H1 (cell line): ENCODE data around the gene B4GALNT3. TPM values are rescaled to one million over a fixed set of nuclear protein-coding genes. Genes with fewer than 3 reads are reported as not detected.

Experiments used
- CTCF ChIA-PET: fragments of 300-600 bp; sonication (Branson Sonifier 250); formaldehyde crosslinking; loops from one replicate; lab custom pipeline; 2021; ENCODE audit not compliant: partially characterized antibody; lab: Charles Lee
- POLR2A ChIA-PET: fragments of 300-600 bp; sonication (Branson Sonifier 250); formaldehyde crosslinking; loops from one replicate; lab custom pipeline; 2021; ENCODE audit warnings: inconsistent platforms; ENCODE audit not compliant: partially characterized antibody; lab: Charles Lee
- DNase-seq, 2 experiments: peaks; one replicate each; pipeline versions ENCODE4 v3.0.0 to v3.0.0-alpha.2; 2010 to 2022; ENCODE audit warnings: low spot score in 2 of 2, low read depth in 1 of 2, mixed read lengths in 1 of 2
- FAIRE-seq: peaks from 2 replicates; lab custom pipeline; 2011; peaks lifted over from hg19 to GRCh38; lab: Jason Lieb, UNC
- H2AFZ ChIP-seq: 2 replicates; pipeline ENCODE4 v1.8.1; 2012; ENCODE audit warnings: low read length, inconsistent platforms
- H2AK5ac ChIP-seq: 2 replicates; pipeline ENCODE4 v1.6.1; 2013; ENCODE audit warnings: low read depth, low read length
- H2BK120ac ChIP-seq: replicated peaks from 2 replicates; pipeline ENCODE3; 2013; ENCODE audit warnings: low read depth, low read length, inconsistent platforms
- H2BK12ac ChIP-seq: 2 replicates; pipeline ENCODE4 v1.6.1; 2013; ENCODE audit warnings: low read depth, low read length
- H2BK15ac ChIP-seq: 2 replicates; pipeline ENCODE4 v1.6.1; 2013; ENCODE audit warnings: low read length
- H2BK20ac ChIP-seq: 2 replicates; pipeline ENCODE4 v1.6.1; 2013; ENCODE audit warnings: low read length
- H2BK5ac ChIP-seq: 2 replicates; pipeline ENCODE4 v1.6.1; 2013; ENCODE audit warnings: low read depth, low read length
- H3K14ac ChIP-seq: 2 replicates; pipeline ENCODE4 v1.6.1; 2013; ENCODE audit warnings: inconsistent platforms; ENCODE audit not compliant: insufficient read length
- H3K18ac ChIP-seq: 2 replicates; pipeline ENCODE4 v1.6.1; 2013; ENCODE audit warnings: low read length; ENCODE audit errors: extremely low read depth
- H3K23ac ChIP-seq: 2 replicates; pipeline ENCODE4 v1.6.1; 2013; ENCODE audit warnings: inconsistent platforms; ENCODE audit not compliant: insufficient read length
- H3K23me2 ChIP-seq: 2 replicates; pipeline ENCODE4 v1.6.1; 2013; ENCODE audit warnings: low read depth, low read length
- H3K27ac ChIP-seq: 2 replicates; pipeline ENCODE4 v1.6.1; 2011; ENCODE audit warnings: low read depth, low read length, inconsistent platforms
- H3K27me3 ChIP-seq, 4 experiments: replicated peaks in 1 of 4; 1 replicate in 1 of 4; 2 replicates in 3 of 4; pipeline versions ENCODE4 v1.6.1 to v1.8.1; 2011 to 2013; ENCODE audit warnings: low read length in 3 of 4, mild to moderate bottlenecking in 3 of 4, inconsistent platforms in 2 of 4, mixed read lengths in 2 of 4, moderate library complexity in 1 of 4; ENCODE audit not compliant: control insufficient read depth in 3 of 4, insufficient read depth in 3 of 4; ENCODE audit errors: extremely low read depth in 1 of 4
- H3K36me3 ChIP-seq, 4 experiments: 2 replicates each; pipeline versions ENCODE4 v1.6.1 to v1.8.1; 2011 to 2013; ENCODE audit warnings: mild to moderate bottlenecking in 4 of 4, low read length in 3 of 4, moderate library complexity in 2 of 4, control low read depth in 1 of 4, inconsistent platforms in 1 of 4; ENCODE audit not compliant: insufficient read depth in 4 of 4, control insufficient read depth in 2 of 4
- H3K4ac ChIP-seq: replicated peaks from 2 replicates; pipeline ENCODE3; 2013; ENCODE audit warnings: low read length, low read depth, mixed read lengths, inconsistent platforms; ENCODE audit not compliant: insufficient read length
- H3K4me1 ChIP-seq, 4 experiments: replicated peaks in 1 of 4; 1 replicate in 1 of 4; 2 replicates in 3 of 4; pipeline versions ENCODE4 v1.6.1 to v1.8.1; 2011 to 2013; ENCODE audit warnings: low read length in 3 of 4, inconsistent platforms in 2 of 4, mixed read lengths in 1 of 4; ENCODE audit not compliant: insufficient read depth in 4 of 4, control insufficient read depth in 3 of 4
- H3K4me2 ChIP-seq, 2 experiments: 2 replicates each; pipeline versions ENCODE4 v1.6.1 to v1.8.1; 2011 to 2013; ENCODE audit warnings: low read depth in 2 of 2, low read length in 2 of 2, control low read depth in 1 of 2, inconsistent platforms in 1 of 2, mild to moderate bottlenecking in 1 of 2; ENCODE audit not compliant: insufficient read depth in 1 of 2
- H3K4me3 ChIP-seq, 4 experiments: fragments of 200-600, 300-600 bp in 1 of 4; sonication (generic), shearing (Covaris generic), sonication (Bioruptor Twin) in 1 of 4; 2 replicates each; pipeline versions ENCODE4 v1.5.1 to v1.8.1; 2011 to 2016; ENCODE audit warnings: low read length in 4 of 4, low read depth in 3 of 4, control low read depth in 2 of 4, inconsistent platforms in 2 of 4, mild to moderate bottlenecking in 2 of 4, mixed read lengths in 1 of 4, moderate library complexity in 1 of 4; ENCODE audit not compliant: insufficient read depth in 2 of 4; ENCODE audit errors: extremely low read depth in 1 of 4
- H3K56ac ChIP-seq: replicated peaks from 2 replicates; pipeline ENCODE3; 2013; ENCODE audit warnings: low read depth, mild to moderate bottlenecking, mixed read lengths, low read length, inconsistent platforms; ENCODE audit not compliant: insufficient read length
- H3K79me1 ChIP-seq: 2 replicates; pipeline ENCODE4 v1.6.1; 2013; ENCODE audit warnings: low read depth, low read length, control low read depth
- H3K79me2 ChIP-seq, 2 experiments: 2 replicates each; pipeline versions ENCODE4 v1.6.1 to v1.8.1; 2012 to 2013; ENCODE audit warnings: low read length in 2 of 2, mild to moderate bottlenecking in 2 of 2, inconsistent platforms in 1 of 2; ENCODE audit not compliant: insufficient read depth in 2 of 2, control insufficient read depth in 1 of 2
- H3K9ac ChIP-seq, 4 experiments: replicated peaks in 1 of 4; 1 replicate in 1 of 4; 2 replicates in 3 of 4; pipeline versions ENCODE4 v1.6.1 to v1.8.1; 2011 to 2013; ENCODE audit warnings: low read depth in 3 of 4, low read length in 3 of 4, control low read depth in 2 of 4, mild to moderate bottlenecking in 2 of 4, moderate library complexity in 2 of 4, inconsistent platforms in 1 of 4; ENCODE audit errors: extremely low read depth in 1 of 4
- H3K9me3 ChIP-seq, 2 experiments: 2 replicates each; pipeline versions ENCODE4 v1.6.1 to v1.8.1; 2012 to 2013; ENCODE audit warnings: mild to moderate bottlenecking in 2 of 2, moderate library complexity in 2 of 2, control low read depth in 1 of 2, inconsistent platforms in 1 of 2, low read depth in 1 of 2, low read length in 1 of 2, mixed read lengths in 1 of 2; ENCODE audit not compliant: insufficient read depth in 2 of 2
- H4K20me1 ChIP-seq, 2 experiments: replicated peaks in 1 of 2; 2 replicates each; pipeline versions ENCODE3 to v1.8.1; 2011 to 2013; ENCODE audit warnings: inconsistent platforms in 2 of 2, low read length in 2 of 2, mild to moderate bottlenecking in 1 of 2; ENCODE audit not compliant: insufficient read depth in 2 of 2, control insufficient read depth in 1 of 2
- H4K5ac ChIP-seq: 2 replicates; pipeline ENCODE4 v1.6.1; 2013; ENCODE audit warnings: low read length, low read depth, mixed read lengths, inconsistent platforms; ENCODE audit not compliant: insufficient read length
- H4K8ac ChIP-seq: 2 replicates; pipeline ENCODE4 v1.8.0; 2013; ENCODE audit warnings: mild to moderate bottlenecking, moderate library complexity, low read length, inconsistent platforms; ENCODE audit not compliant: insufficient read depth; ENCODE audit errors: extremely low read depth
- H4K91ac ChIP-seq: replicated peaks from 2 replicates; pipeline ENCODE3; 2013; ENCODE audit warnings: low read length, mixed read lengths, inconsistent platforms; ENCODE audit not compliant: insufficient read length
- ASH2L ChIP-seq: fragments of 200-600, 300-600 bp; sonication (generic); IDR thresholded peaks from one replicate; pipeline ENCODE4 v1.7.1; 2017; ENCODE audit warnings: low read length
- BACH1 ChIP-seq: IDR thresholded peaks from 2 replicates; pipeline ENCODE4 v1.6.1; 2012; ENCODE audit warnings: low read length, improper control_type of control experiment
- CBX5 ChIP-seq: fragments of 300-800, 300-1000 bp; sonication (generic); IDR thresholded peaks from 2 replicates; pipeline ENCODE4 v1.7.1; 2016; ENCODE audit warnings: antibody characterized with exemption, low read length, low read depth
- JUND ChIP-seq: IDR thresholded peaks from 2 replicates; pipeline ENCODE4 v1.6.1; 2011; ENCODE audit warnings: mild to moderate bottlenecking, improper control_type of control experiment, low read length
- SIN3A ChIP-seq, 2 experiments: IDR thresholded peaks in 1 of 2; conservative IDR thresholded peaks in 1 of 2; 2 replicates each; pipeline ENCODE4 v1.6.1; 2011 to 2012; ENCODE audit warnings: low read length in 2 of 2, improper control_type of control experiment in 1 of 2, low read depth in 1 of 2, mild to moderate bottlenecking in 1 of 2
- WGBS, 2 experiments: shearing (Covaris generic) in 1 of 2; methylation state at CpG; one replicate each; pipeline versions ENCODE4 v1.1.6 to v1.1.7; 2013 to 2015; ENCODE audit warnings: low lambda C conversion rate in 2 of 2, mixed read lengths in 2 of 2, inconsistent platforms in 1 of 2, low coverage in 1 of 2, missing lambda C conversion rate in 1 of 2; ENCODE audit not compliant: insufficient replicate concordance in 2 of 2, insufficient coverage in 1 of 2, insufficient read length in 1 of 2; ENCODE audit errors: extremely low coverage in 1 of 2, missing lambda C conversion rate in 1 of 2; 5-methylcytosine and 5-hydroxymethylcytosine counted together
- polyA plus RNA-seq, 7 experiments: library from polyadenylated mRNA; depleted of rRNA in 3 of 7; stranded (reverse) in 5 of 7; unstranded in 2 of 7; fragments of >200 nt in 5 of 7; fragments of 200-250 nt in 2 of 7; gene quantifications; 1 replicate in 5 of 7; 2 replicates in 1 of 7; 4 replicates in 1 of 7; pipeline versions ENCODE4 v1.2.1 to v1.2.3, GENCODE V29; 2011 to 2013; ENCODE audit warnings: missing spikeins in 2 of 7, mixed read lengths in 2 of 7
- total RNA-seq: library from RNA; stranded (reverse); fragmentation: NEBNext Ultra II Directional; extraction: Animal tissue kit (Norgen Biotek cat#: 25700); gene quantifications from 2 replicates; pipeline ENCODE4 v1.2.1, GENCODE V29; 2021

Gene B4GALNT3
- total and polyA plus RNA-seq, 2 of the 8 experiments (the other 6 are each of a cell fraction or from before 2014, with no cell fraction given) = 12.5 to 20.3 TPM

DNA sequence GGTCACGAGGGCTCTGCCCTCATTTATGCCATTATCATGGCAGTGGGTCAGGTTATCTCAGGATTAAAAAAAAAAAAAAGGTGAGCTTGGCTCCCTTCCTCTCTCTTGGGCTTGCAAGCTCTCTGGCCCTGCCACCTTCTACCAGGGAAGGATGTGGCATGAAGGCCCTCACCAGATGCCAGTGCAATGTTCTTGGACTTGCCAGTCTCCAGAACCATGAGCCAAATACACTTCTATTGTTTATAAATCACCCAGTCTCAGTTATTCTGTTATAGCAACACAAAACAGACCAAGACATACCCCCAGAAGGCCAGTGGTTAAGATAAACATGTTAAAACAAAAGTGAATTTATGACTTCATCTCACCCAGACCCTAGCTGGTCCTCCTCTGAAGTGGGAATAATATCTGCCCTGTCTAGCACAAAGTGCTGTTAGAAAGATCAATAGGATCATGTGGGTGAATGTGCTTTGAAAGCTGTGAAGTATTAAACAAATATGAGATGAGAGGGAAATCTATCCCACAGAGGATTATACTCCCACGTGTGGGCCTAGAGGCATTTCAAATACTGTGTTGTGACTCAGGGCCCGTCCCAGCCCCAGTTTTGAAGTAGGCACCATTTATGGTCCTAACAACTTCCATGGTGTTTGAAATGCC is 114.9 kb downstream of the B4GALNT3 start:
- Histone ChIP-seq H2BK20ac (no peak overlapping the region), H3K14ac (no peak overlapping the region), H2AK5ac (no peak overlapping the region), H4K91ac (no peak overlapping the region), H2AFZ (no peak overlapping the region), H2BK120ac (no peak overlapping the region), H3K4me3 (no peak overlapping the region), H3K79me1 (no peaks in the 10 kb centered on the region), H3K79me2 (no peaks in the 10 kb centered on the region), H3K9ac (no peak overlapping the region), H2BK15ac (no peak overlapping the region), H3K23ac (no peak overlapping the region), H2BK12ac (no peak overlapping the region), H3K4ac (no peak overlapping the region), H3K56ac (no peak overlapping the region), H2BK5ac (no peak overlapping the region), H4K20me1 (no peaks in the 10 kb centered on the region), H3K4me1 (peaks cover 0 to 13% (median 8%) of the 10 kb centered on the region in 4 experiments; a peak in 5 of 7 replicates), H3K23me2 (peaks cover 9% of the 10 kb centered on the region), H3K9me3 (no peaks in the 10 kb centered on the region), H3K27ac (no peak overlapping the region), H3K18ac (no peak overlapping the region), H4K8ac (no peak overlapping the region; the same call in 1 of the 2 replicates), H3K27me3 (peaks cover 0 to 9% (median 7%) of the 10 kb centered on the region in 4 experiments; a peak in 6 of 7 replicates), H4K5ac (no peak overlapping the region), H3K36me3 (no peaks in the 10 kb centered on the region), H3K4me2 (no peak overlapping the region)
- CTCF ChIA-PET = interaction anchor here (1.0 to 6.4 kb wide), 14 partner anchors 9 to 343 kb away, joined by 3 to 41 read pairs (median 8); partner anchors contain the start of gene WNK1
- DNase-seq = no peak
- no peak for FAIRE-seq
- WGBS, 2 experiments = 94% methylated on average over 3 of the region's 3 CpGs; no CpG with 5 or more reads in 1 of the 2 experiments
- POLR2A ChIA-PET = interaction anchor here (1.2 to 1.7 kb wide), 2 partner anchors 49 to 57 kb away, joined by 3 to 4 read pairs; no protein-coding TSS in a partner anchor
- TF ChIP-seq ASH2L = no peak
- TF ChIP-seq SIN3A (conservative IDR thresholded peaks at IDR 0.05 in 1 of 2, IDR thresholded peaks at IDR 0.05 in 1 of 2; ENCODE audit: low read depth in 1 of 2, low read length in 2 of 2) = no peak
- TF ChIP-seq JUND = no peak
- no peak for TF ChIP-seq BACH1
- no peak for TF ChIP-seq CBX5
